Fibroblast of pulmonary artery (primary cell): ENCODE measurements around the gene COMMD10.

Source experiments
- DNase-seq: peaks from one replicate; pipeline ENCODE4 v3.0.0-alpha.2; 2010; ENCODE audit warnings: low read depth
- H3K4me3 ChIP-seq: replicated peaks from 2 replicates; pipeline ENCODE4 v1.5.1; 2011; ENCODE audit warnings: low read depth, mild to moderate bottlenecking, control low read depth, low read length, moderate library complexity
- CTCF ChIP-seq: IDR thresholded peaks from 2 replicates; pipeline ENCODE4 v1.5.1; 2011; ENCODE audit warnings: mild to moderate bottlenecking, control low read depth, low read length, inconsistent platforms; ENCODE audit errors: missing control alignments

COMMD10 gene

GRCh38 chr5:116045821-116046220 is 39.0 kb upstream of the COMMD10 start:
- DNase-seq = no peak
- TF ChIP-seq CTCF = no peak
- H3K4me3 ChIP-seq = no peak overlapping the region

DNA sequence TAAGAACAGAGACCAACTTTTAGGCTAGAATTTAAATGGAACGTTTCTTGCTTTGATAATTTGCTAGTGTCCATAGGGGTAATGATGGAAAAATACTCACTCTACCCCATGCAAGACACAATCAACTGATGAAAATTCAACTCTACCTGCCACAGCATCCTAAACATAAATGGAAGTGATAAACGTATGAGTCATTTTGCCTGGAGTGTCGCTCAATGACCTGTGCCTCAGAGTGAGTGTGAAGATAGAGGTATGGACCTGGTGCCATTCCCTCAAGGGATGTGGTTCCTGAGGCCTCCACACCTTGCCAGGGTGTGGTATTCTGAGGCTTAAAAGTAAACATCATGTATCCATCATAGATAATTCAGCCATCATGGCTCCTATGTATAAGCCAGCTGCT is 38.6 kb upstream of the COMMD10 start:
- no peak overlapping the region for H3K4me3 ChIP-seq
- TF ChIP-seq CTCF = no peak
- no peak for DNase-seq

- H3K4me3 ChIP-seq = no peak overlapping the region
- TF ChIP-seq CTCF = no peak
- DNase-seq = no peak
These were observed 38.0 kb upstream of the COMMD10 start for GRCh38 chr5:116046823-116047222.

DNA sequence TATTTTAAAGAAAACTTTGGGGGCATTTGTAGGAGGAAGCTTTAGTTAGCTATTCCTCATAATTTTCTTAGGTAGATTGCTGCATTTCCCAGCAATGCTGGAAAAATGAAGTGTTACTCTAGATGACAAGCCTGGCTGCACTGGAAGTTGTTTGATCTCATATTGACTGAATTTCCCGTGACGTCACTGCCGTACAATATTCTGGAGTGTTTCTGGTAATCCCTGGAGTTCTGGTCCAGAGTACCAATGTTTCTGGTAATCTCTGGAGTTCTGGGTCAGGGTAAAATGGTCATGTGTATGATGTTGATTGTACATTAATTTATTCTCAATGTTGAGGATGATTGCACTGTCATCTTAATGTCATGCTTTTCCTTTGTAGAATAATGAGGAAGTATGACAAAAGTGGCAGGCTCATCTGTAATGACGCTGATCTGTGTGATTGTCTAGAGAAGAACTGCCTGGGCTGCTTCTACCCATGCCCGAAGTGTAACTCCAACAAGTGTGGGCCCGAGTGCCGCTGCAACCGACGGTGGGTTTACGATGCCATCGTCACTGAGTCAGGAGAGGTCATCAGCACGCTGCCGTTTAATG is 26.4 kb upstream of the COMMD10 start:
- no peak for DNase-seq
- TF ChIP-seq CTCF = no peak

GRCh38 chr5:116062352-116062751 is 22.5 kb upstream of the COMMD10 start:
- no peak for DNase-seq
- peak; percentile 2 for TF ChIP-seq CTCF
- no peak overlapping the region for H3K4me3 ChIP-seq

More for the DNA sequence above, 26.4 kb upstream of the COMMD10 start:
- H3K4me3 ChIP-seq = no peak overlapping the region

- no peak overlapping the region for H3K4me3 ChIP-seq
- DNase-seq = peak; percentile 7
- TF ChIP-seq CTCF = no peak
These were observed 20.9 kb upstream of the COMMD10 start for GRCh38 chr5:116063950-116064349.

DNA sequence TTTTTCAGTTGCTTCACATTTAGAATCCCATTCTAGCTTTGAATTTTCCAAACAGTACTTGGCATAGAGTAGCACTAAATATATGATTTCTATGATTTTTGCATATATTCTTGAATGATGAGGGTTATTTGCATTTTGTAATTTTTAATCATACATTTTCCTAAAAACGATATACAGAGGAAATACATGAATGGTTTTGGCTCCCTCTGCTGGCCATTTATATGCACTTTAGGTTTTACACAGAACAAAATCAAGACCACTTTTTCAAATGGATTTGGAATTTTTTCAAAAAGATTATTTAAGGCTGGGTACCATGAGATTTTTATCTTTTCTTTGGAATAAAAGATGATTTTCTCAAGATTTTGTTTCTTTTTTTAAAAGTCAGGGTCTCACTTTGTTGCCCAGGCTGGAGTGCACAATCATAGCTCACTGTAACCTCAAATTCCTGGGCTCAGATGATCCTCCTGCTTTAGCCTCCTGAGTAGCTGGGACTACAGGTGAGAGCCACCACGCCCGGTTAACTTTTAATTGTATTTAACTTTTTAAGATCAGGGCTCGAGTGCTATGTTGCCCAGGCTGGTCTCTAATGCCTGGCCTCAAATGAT is 16.7 kb upstream of the COMMD10 start:
- H3K4me3 ChIP-seq = no peak overlapping the region
- TF ChIP-seq CTCF = peak; percentile 72
- DNase-seq = peak; percentile 80
